ENCODE measurements around the gene AKAP6.
"Not testable (repeated sequence)": the region's sequence is repeated elsewhere in the genome, so short reads cannot be mapped to it uniquely, and the experiment has no call there.

AKAP6 gene

GRCh38 chr14:32450919-32451675, 122.0 kb downstream of the AKAP6 start:
- no peak for DNase-seq

GRCh38 chr14:32453857-32454810, 125.0 kb downstream of the AKAP6 start:
- no peak for DNase-seq

GRCh38 chr14:32457213-32457920, 128.3 kb downstream of the AKAP6 start:
- no peak for DNase-seq

GRCh38 chr14:32458720-32459119, 129.6 kb downstream of the AKAP6 start:
- DNase-seq: no peak

- DNase-seq: no peak
Observed at GRCh38 chr14:32460267-32460666, 131.2 kb downstream of the AKAP6 start.

- DNase-seq: not testable (repeated sequence)
Observed at GRCh38 chr14:32462553-32462952, 133.5 kb downstream of the AKAP6 start.

- no peak for DNase-seq
Observed at GRCh38 chr14:32468955-32469354, 139.9 kb downstream of the AKAP6 start.

- no peak for DNase-seq
Observed at GRCh38 chr14:32469388-32470160, 140.5 kb downstream of the AKAP6 start.

GRCh38 chr14:32470161-32470715, 141.1 kb downstream of the AKAP6 start:
- peak; percentile 18 for DNase-seq

- DNase-seq: no peak
Observed at GRCh38 chr14:32471181-32471580, 142.1 kb downstream of the AKAP6 start.

- DNase-seq: no peak
Observed at GRCh38 chr14:32472076-32472475, 143.0 kb downstream of the AKAP6 start.

GRCh38 chr14:32472512-32473463, 143.7 kb downstream of the AKAP6 start:
- DNase-seq: peak; percentile 87

GRCh38 chr14:32473464-32473855, 144.4 kb downstream of the AKAP6 start:
- peak; percentile 76 for DNase-seq

GRCh38 chr14:32474478-32475195, 145.5 kb downstream of the AKAP6 start:
- no peak for DNase-seq

- no peak for DNase-seq
Observed at GRCh38 chr14:32476532-32476931, 147.4 kb downstream of the AKAP6 start.

- no peak for DNase-seq
Observed at GRCh38 chr14:32477396-32477795, 148.3 kb downstream of the AKAP6 start.

GRCh38 chr14:32478050-32478449, 149.0 kb downstream of the AKAP6 start:
- DNase-seq: no peak

- no peak for DNase-seq
Observed at GRCh38 chr14:32480337-32480736, 151.2 kb downstream of the AKAP6 start.

- DNase-seq: no peak
Observed at GRCh38 chr14:32481707-32482106, 152.6 kb downstream of the AKAP6 start.

- no peak for DNase-seq
Observed at GRCh38 chr14:32491416-32492016, 162.4 kb downstream of the AKAP6 start.
